GM12874 (cell line): ENCODE results near the gene KIAA1755.

Experiments
- TF ChIP-seq, protein P1 (sequence below): IDR thresholded peaks from 2 replicates; pipeline ENCODE4 v1.5.1; 2011; ENCODE audit warnings: low read depth, mild to moderate bottlenecking, control low read depth, low read length, moderate library complexity; ENCODE audit not compliant: insufficient read depth

Gene KIAA1755

DNA sequence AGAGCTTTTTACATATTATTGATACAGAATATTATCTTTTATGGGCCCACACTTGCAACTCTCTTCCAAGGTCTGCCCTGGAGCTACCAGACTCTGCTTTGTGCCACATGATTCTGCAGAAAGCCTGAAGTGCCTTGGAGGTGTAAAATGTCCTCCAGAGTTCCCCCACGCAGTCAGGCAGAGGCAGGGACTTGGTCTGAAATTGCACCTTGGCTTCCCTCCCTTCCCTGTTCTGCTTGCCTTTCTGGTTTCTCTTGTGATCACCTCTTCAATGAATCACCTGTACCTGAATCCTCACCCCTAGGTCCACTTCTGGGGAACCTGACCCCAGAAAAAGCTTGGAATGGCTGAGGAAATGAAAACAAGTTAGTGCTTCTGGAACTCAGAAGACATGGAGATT lies 52.4 kb downstream of the KIAA1755 start:
- TF ChIP-seq, protein P1, sequence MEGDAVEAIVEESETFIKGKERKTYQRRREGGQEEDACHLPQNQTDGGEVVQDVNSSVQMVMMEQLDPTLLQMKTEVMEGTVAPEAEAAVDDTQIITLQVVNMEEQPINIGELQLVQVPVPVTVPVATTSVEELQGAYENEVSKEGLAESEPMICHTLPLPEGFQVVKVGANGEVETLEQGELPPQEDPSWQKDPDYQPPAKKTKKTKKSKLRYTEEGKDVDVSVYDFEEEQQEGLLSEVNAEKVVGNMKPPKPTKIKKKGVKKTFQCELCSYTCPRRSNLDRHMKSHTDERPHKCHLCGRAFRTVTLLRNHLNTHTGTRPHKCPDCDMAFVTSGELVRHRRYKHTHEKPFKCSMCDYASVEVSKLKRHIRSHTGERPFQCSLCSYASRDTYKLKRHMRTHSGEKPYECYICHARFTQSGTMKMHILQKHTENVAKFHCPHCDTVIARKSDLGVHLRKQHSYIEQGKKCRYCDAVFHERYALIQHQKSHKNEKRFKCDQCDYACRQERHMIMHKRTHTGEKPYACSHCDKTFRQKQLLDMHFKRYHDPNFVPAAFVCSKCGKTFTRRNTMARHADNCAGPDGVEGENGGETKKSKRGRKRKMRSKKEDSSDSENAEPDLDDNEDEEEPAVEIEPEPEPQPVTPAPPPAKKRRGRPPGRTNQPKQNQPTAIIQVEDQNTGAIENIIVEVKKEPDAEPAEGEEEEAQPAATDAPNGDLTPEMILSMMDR: no peak

DNA sequence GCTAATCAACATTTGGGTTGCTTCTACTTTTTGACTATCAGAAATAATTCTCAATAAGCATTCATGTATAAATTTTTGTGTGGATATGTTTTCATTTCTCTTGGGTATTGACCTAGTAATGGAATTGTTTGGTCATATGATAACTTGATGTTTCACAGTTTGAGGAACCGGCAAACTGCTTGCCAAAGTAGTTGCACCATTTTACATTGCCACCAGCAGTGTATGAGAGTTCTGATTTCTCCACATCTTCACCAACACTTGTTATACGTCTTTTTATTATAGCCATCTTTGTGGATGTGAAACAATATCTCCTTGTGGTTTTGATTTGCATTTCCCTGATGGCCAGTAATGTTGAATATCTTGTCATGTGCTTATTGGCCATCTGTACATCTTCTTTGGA lies 52.9 kb downstream of the KIAA1755 start:
- TF ChIP-seq, protein P1: no peak

DNA sequence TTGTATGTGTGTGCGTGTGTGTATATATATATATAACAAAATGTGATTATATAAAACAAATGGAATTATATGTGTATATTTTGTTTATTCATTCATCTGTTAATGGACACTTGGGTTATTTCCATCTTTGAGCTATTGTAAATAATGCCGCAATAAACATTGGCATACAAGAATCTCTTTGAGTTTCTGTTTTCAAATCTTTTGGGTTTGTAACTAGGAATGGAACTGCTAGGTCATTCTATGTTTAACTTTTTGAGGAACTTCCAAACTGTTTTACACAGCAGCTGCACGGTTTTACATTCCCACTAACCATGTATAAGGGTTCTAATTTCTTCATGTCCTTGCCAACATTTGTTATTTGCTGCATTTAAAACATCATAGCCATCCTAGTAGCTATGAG lies 55.5 kb downstream of the KIAA1755 start:
- TF ChIP-seq, protein P1: no peak

DNA sequence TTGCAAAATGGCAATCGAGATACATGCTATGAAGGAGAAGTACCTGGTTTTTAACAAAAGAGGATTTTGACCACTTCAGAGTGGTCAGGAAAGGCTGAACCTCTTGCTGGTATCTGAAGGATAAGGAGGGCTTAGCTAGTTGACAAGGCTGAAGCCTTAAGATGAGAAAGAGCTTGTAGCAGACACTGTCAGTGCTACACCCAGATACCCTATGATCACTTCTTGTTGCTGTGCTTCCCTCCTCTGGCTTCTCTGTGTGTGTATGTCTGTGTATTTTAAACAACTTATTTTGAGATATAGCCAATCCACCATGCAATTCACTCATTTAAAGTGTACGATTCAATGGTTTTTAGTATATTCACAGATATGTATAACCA lies 56.6 kb downstream of the KIAA1755 start:
- TF ChIP-seq, protein P1: no peak

DNA sequence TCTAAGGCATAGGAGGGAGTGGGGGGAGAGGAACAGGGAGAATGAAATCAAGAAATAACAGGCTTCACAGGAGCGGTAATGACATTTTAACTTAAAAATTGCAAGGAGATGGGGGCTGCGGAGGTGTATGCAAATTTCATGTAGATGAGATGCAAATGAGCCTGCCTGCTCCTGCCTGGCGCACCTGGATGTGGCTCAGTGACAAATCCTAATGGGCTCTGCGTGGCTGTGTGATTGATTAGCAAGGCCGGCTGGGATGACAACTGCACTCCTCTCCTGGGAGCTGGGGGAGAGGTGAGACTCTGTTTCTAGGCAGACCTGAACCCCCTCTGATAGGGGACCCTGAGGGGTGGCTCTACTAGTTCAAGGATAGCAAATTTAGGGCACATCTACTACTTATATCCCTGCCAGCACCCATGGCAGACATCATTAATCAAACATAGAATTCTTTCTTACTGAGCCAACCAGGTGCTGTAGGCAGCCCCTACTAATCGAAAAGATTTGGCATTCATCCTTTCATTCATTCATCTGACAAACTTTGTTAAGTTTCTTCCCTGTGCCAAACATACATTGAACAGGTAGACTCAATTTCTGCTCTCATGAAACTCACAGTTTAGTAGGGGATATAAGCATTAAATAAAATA lies 57.1 kb downstream of the KIAA1755 start:
- TF ChIP-seq, protein P1: no peak

DNA sequence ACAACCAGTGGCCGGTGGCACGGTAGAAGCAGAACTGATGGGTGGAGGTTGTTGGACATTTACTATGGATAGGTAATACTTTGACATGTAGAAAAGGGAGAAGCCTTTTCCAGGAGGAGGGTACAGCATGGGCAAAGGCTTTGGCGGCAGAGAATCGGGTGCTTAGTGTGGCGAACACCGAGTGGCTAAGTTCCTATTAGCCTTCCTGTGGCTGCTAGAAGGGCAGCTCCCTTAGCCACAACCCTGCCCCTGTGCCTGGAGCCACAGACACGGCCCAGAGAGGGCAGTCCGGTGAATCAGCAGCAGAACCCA lies 57.6 kb downstream of the KIAA1755 start:
- TF ChIP-seq, protein P1: no peak

DNA sequence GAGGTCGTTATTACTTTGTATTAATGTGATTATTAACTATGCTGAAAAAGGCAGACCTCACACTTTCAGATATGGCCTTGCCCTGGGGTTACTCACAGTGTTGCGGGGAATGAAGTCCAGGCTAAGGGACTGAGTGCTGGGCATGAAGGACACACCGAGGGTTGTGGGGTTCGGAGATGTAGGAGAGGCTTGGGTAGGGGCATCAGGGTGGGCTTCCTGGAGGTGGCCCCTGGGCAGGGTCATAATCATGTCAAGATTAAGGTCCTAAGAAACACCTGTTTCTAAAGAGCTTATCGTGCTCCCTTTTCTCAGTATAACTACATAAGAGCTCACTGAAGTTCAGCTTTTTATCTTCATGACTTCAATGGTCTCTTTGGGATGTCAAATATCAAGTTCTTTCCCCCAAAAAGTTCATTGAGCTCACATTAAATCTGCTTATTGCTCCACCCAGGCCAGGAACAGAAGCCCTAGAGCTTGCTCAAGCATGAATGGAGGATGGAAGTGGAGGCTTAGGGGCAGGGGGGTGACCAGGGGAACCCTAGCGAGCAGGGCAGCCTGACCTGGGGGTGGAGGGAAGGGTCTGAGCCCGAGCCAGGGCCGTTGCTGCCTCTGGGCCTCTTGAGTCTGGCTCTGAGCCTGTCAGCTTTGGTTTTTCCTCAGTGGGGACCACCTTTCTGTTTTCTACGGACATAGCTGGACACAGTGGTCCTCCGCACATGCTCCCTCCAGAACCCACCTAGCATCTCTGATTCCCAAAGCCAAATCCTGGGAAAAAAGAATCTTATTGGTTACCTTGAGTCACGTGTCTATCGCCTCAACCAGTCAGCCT lies 58.2 kb downstream of the KIAA1755 start:
- TF ChIP-seq, protein P1: no peak
